Natural killer cell treated with Interleukin-12 subunit alpha and Interleukin-12 subunit beta and Interleukin-15 and Interleukin-18, amount 100 ng/mL, for 72 hours (primary cell): ENCODE measurements around the gene PPP1CA. TPM values are rescaled to one million over a fixed set of nuclear protein-coding genes. Genes with fewer than 3 reads are reported as not detected.

Experiments used
- ATAC-seq, 2 donors: fragments of 150-1000 bp; cut with Tn5 transposase in 1 of 2; sonication (Bioruptor Pico), chemical (Tn5 transposase) in 1 of 2; 2 replicates each; pipeline ENCODE4 v1.10.0; 2021
- DNase-seq: peaks from one replicate; pipeline ENCODE4 v3.0.0; 2022; ENCODE audit warnings: low spot score
- H3K27ac Mint-ChIP-seq, 2 donors: 1 replicate in 1 of 2; 2 replicates in 1 of 2; pipeline ENCODE4 v1.8.0; 2022; ENCODE audit warnings: mixed read lengths in 2 of 2, mild to moderate bottlenecking in 1 of 2, moderate library complexity in 1 of 2
- H3K27me3 Mint-ChIP-seq, 2 donors: 1 replicate in 1 of 2; 2 replicates in 1 of 2; pipeline ENCODE4 v1.8.0; 2022; ENCODE audit warnings: mixed read lengths in 2 of 2
- H3K36me3 Mint-ChIP-seq: one replicate; pipeline ENCODE4 v1.8.0; 2022; ENCODE audit warnings: mixed read lengths
- H3K4me1 Mint-ChIP-seq, 2 donors: 1 replicate in 1 of 2; 2 replicates in 1 of 2; pipeline ENCODE4 v1.8.0; 2022; ENCODE audit warnings: low read depth in 2 of 2, mixed read lengths in 2 of 2, mild to moderate bottlenecking in 1 of 2
- H3K4me3 Mint-ChIP-seq: one replicate; pipeline ENCODE4 v1.8.0; 2022; ENCODE audit warnings: mixed read lengths
- H3K9me3 Mint-ChIP-seq: 2 replicates; pipeline ENCODE4 v1.8.0; 2022; ENCODE audit warnings: mixed read lengths
- total RNA-seq, 2 donors: library from RNA; stranded (reverse); gene quantifications; one replicate each; pipeline ENCODE4 v1.2.3, GENCODE V29; 2022

Gene PPP1CA
- total RNA-seq, 2 donors from 2014 or later = 317 to 378 TPM

- Mint-ChIP-seq H3K9me3 (no peaks in the 10 kb centered on the region), H3K4me3 (peak overlapping the region; percentile 41), H3K27me3 (no peaks in the 10 kb centered on the region), H3K36me3 (peaks cover 4% of the 10 kb centered on the region), H3K27ac (peak overlapping the region; percentile 55 to 75), H3K4me1 (peaks cover 24 to 28% of the 10 kb centered on the region in 2 donors)
- DNase-seq (no peak), ATAC-seq (no peak)
These were observed 3.5 kb downstream of the PPP1CA start for GRCh38 chr11:67397986-67398660.

- Mint-ChIP-seq H3K4me3 (peak overlapping the region; percentile 41), H3K4me1 (peaks cover 26 to 31% of the 10 kb centered on the region in 2 donors), H3K36me3 (peaks cover 4% of the 10 kb centered on the region), H3K27me3 (no peaks in the 10 kb centered on the region), H3K27ac (peak overlapping the region; percentile 67 to 75), H3K9me3 (no peaks in the 10 kb centered on the region)
- DNase-seq (no peak), ATAC-seq (no peak)
These were observed 4.1 kb downstream of the PPP1CA start for GRCh38 chr11:67397536-67397935.

GRCh38 chr11:67396587-67397389 is 4.9 kb downstream of the PPP1CA start:
- Mint-ChIP-seq H3K4me1 (peaks cover 27 to 35% of the 10 kb centered on the region in 2 donors), H3K27me3 (no peaks in the 10 kb centered on the region), H3K4me3 (peak overlapping the region; percentile 62), H3K36me3 (peaks cover 4% of the 10 kb centered on the region), H3K27ac (peak overlapping the region; percentile 67 to 89), H3K9me3 (no peaks in the 10 kb centered on the region)
- ATAC-seq (no peak), DNase-seq (no peak)

GRCh38 chr11:67396259-67396581 is 5.4 kb downstream of the PPP1CA start:
- Mint-ChIP-seq H3K4me1 (peaks cover 27 to 37% of the 10 kb centered on the region in 2 donors), H3K9me3 (no peaks in the 10 kb centered on the region), H3K4me3 (no peak overlapping the region), H3K27ac (peak overlapping the region; percentile 67 to 89), H3K36me3 (peaks cover 4% of the 10 kb centered on the region), H3K27me3 (no peaks in the 10 kb centered on the region)
- DNase-seq = no peak
- ATAC-seq = no peak

DNA sequence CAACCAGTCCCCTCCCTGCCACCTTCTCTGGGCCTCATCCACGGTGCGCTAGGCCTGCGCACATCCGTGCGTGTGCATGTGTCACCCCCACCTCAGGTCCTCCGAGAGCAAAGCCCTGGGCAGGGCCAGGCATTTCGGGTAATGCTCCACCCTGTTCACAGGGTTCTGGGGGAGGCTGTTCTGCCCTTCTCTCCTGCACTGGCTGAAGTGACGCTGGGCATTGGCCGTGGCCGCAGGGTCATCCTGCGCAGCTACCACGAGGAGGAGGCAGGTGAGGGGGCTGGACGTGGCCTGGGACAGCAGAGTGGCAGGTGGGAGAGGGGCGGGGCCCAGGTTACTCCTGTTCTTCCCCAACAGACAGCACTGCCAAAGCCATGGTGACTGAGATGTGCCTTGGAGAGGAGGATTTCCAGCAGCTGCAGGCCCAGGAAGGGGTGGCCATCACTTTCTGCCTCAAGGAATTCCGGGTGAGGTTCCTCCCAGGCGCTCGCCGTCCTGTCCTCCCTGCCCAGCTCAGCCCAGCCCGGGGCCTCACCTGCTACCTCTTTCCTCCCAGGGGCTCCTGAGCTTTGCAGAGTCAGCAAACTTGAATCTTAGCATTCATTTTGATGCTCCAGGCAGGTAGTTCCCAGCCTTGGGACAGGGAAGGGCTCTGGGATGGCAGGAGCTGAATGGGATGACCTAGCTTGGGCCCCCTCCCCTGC is 6.0 kb downstream of the PPP1CA start:
- Mint-ChIP-seq H3K4me3 (no peak overlapping the region), H3K36me3 (peaks cover 4% of the 10 kb centered on the region), H3K27ac (peak overlapping the region; percentile 67 to 89), H3K4me1 (peaks cover 27 to 39% of the 10 kb centered on the region in 2 donors), H3K27me3 (no peaks in the 10 kb centered on the region), H3K9me3 (no peaks in the 10 kb centered on the region)
- DNase-seq (no peak), ATAC-seq (no peak)

- Mint-ChIP-seq H3K27me3 (no peaks in the 10 kb centered on the region), H3K4me3 (peak overlapping the region; percentile 85), H3K4me1 (peaks cover 32 to 39% of the 10 kb centered on the region in 2 donors), H3K36me3 (no peaks in the 10 kb centered on the region), H3K27ac (no peak overlapping the region), H3K9me3 (no peaks in the 10 kb centered on the region)
- ATAC-seq = no peak
- no peak for DNase-seq
These were observed 7.7 kb downstream of the PPP1CA start for GRCh38 chr11:67393990-67394389.

DNA sequence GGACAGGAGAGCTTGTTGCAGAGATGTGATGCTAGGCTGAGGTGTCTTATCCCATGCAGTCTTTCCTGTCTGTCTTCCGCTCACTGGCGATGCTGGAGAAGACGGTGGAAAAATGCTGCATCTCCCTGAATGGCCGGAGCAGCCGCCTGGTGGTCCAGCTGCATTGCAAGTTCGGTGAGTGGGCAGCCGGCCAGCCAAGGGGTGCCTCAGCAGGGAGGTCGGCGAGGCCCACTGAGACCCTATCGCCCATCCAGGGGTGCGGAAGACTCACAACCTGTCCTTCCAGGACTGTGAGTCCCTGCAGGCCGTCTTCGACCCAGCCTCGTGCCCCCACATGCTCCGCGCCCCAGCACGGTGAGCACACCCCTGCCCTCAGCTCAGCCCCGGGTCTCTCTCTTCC is 8.2 kb downstream of the PPP1CA start:
- Mint-ChIP-seq H3K4me1 (peaks cover 33 to 40% of the 10 kb centered on the region in 2 donors), H3K36me3 (no peaks in the 10 kb centered on the region), H3K4me3 (peak overlapping the region; percentile 85), H3K27ac (no peak overlapping the region), H3K27me3 (no peaks in the 10 kb centered on the region), H3K9me3 (no peaks in the 10 kb centered on the region)
- ATAC-seq (no peak), DNase-seq (no peak)

DNA sequence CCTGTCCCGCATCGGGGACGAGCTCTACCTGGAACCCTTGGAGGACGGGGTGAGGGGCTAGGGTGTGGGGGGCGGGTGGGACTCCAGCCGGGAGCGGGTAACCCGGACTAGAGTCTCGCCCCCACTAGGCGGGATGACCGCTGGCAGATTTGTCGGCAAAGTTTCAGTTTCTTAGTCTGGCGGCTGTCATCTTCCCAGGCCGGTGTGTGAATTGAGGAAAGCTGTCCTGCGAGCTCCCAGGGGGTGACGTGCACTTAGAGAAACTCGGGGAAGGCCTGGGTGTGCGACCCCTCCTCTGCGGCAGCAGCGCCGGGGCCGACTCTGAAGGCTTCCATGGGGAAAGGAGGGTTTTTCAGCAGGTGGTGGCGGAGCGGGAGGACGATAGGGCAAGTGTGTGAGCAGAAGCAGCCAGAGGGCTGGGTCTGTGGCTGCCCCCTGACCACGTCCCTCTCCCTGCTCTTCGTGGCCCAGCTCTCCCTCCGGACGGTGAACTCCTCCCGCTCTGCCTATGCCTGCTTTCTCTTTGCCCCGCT is 9.4 kb downstream of the PPP1CA start:
- H3K4me3 Mint-ChIP-seq = peak overlapping the region; percentile 85
- H3K27me3 Mint-ChIP-seq = no peaks in the 10 kb centered on the region
- ATAC-seq (no peak), DNase-seq (no peak)
- no peaks in the 10 kb centered on the region for H3K36me3 Mint-ChIP-seq
- no peaks in the 10 kb centered on the region for H3K9me3 Mint-ChIP-seq
- H3K4me1 Mint-ChIP-seq = peaks cover 27 to 37% of the 10 kb centered on the region in 2 donors
- peak overlapping the region; percentile 62 to 64 for H3K27ac Mint-ChIP-seq

DNA sequence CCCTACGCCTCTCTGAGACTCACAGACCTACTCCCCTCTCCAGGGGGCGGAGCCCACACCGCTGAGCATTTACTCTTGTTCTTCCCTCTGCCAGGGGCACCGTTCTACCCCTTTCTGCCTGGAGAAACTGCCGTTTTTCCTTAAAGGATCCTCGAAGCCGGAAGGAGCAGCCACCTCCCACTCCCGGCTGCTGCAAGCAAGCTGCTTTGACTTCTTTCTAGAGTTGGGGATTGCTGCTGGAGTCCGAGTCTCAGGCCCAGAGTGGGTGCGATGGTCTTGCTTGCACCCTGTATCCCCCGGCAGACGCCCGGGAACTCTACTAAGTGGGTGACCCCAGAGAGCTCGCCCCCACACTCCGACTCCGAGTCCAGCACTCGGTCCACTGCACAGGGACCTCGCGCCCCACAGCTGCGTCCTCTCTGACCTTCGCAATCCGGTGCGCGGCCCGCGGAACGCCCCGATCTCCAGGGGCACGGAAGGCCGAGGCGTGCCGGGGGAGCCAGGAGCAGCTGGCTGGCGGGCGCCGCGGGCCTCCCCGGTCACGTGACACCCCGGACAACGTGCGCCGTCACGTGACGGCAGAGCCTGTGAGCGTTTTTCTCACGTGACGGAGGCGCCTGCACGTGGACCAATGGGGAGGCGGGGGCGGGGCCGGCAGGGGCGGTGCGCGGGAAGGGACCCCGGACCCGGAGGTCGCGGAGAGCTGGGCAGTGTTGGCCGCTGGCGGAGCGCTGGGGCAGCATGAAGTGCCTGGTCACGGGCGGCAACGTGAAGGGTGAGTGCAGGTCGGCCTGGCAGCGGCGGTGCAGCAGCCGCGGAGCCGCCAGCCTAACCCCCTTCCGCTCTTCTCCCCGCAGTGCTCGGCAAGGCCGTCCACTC is 10.1 kb downstream of the PPP1CA start, which contains the start of gene RAD9A:
Gene RAD9A (plus strand): TSS at position 683 of the 879 bp plus-strand sequence. CDS start 59 bp downstream, at position 742.
- Mint-ChIP-seq H3K36me3 (no peaks in the 10 kb centered on the region), H3K4me1 (peaks cover 23 to 32% of the 10 kb centered on the region in 2 donors), H3K27ac (peak within 1 kb of the TSS; percentile 62 to 72), H3K27me3 (no peaks in the 10 kb centered on the region), H3K4me3 (peak within 1 kb of the TSS; percentile 85), H3K9me3 (no peaks in the 10 kb centered on the region)
- ATAC-seq = peak; percentile 89 to 91
- DNase-seq = peak; percentile 95

GRCh38 chr11:67390947-67391303 is 10.7 kb downstream of the PPP1CA start:
- H3K4me1 Mint-ChIP-seq = peaks cover 23 to 29% of the 10 kb centered on the region in 2 donors
- no peak for ATAC-seq
- no peaks in the 10 kb centered on the region for H3K9me3 Mint-ChIP-seq
- no peak for DNase-seq
- H3K27me3 Mint-ChIP-seq = no peaks in the 10 kb centered on the region
- H3K36me3 Mint-ChIP-seq = no peaks in the 10 kb centered on the region
- H3K27ac Mint-ChIP-seq = peak overlapping the region; percentile 62 to 72
- peak overlapping the region; percentile 85 for H3K4me3 Mint-ChIP-seq

GRCh38 chr11:67389477-67389876 is 12.2 kb downstream of the PPP1CA start:
- H3K27ac Mint-ChIP-seq = peak overlapping the region; percentile 47 to 58
- no peaks in the 10 kb centered on the region for H3K36me3 Mint-ChIP-seq
- peaks cover 0 to 6% of the 10 kb centered on the region in 2 donors for H3K27me3 Mint-ChIP-seq
- DNase-seq (no peak), ATAC-seq (no peak)
- H3K4me1 Mint-ChIP-seq = peaks cover 23 to 29% of the 10 kb centered on the region in 2 donors
- H3K4me3 Mint-ChIP-seq = peak overlapping the region; percentile 76
- H3K9me3 Mint-ChIP-seq = no peaks in the 10 kb centered on the region

- no peaks in the 10 kb centered on the region for H3K9me3 Mint-ChIP-seq
- peaks cover 0 to 6% of the 10 kb centered on the region in 2 donors for H3K27me3 Mint-ChIP-seq
- ATAC-seq = no peak
- H3K4me1 Mint-ChIP-seq = peaks cover 14 to 22% of the 10 kb centered on the region in 2 donors
- no peak overlapping the region for H3K4me3 Mint-ChIP-seq
- DNase-seq = no peak
- no peaks in the 10 kb centered on the region for H3K36me3 Mint-ChIP-seq
- H3K27ac Mint-ChIP-seq = no peak overlapping the region
These were observed 14.1 kb downstream of the PPP1CA start for GRCh38 chr11:67387518-67387917.

DNA sequence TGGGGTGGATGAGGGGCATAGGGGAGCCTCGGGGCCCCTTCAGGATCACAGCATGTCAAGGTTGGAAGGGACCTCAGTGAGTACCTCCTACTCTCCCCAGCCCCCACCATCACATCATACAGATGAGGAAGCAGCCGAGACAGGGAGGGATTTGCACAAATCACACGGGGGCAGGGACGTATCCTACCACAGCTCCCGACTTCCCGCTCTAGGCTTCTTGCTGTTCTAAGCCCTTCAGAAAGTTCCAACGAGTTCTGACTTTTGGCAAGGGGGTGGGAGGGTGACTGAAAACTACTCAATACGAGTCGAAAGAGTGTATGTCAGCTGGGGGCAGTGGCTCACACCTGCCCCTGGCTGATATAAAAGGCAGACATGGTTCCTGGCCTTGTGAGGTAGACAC is 14.6 kb downstream of the PPP1CA start:
- no peak for ATAC-seq
- no peak overlapping the region for H3K4me3 Mint-ChIP-seq
- no peak overlapping the region for H3K27ac Mint-ChIP-seq
- no peaks in the 10 kb centered on the region for H3K9me3 Mint-ChIP-seq
- H3K36me3 Mint-ChIP-seq = no peaks in the 10 kb centered on the region
- peaks cover 0 to 6% of the 10 kb centered on the region in 2 donors for H3K27me3 Mint-ChIP-seq
- H3K4me1 Mint-ChIP-seq = peaks cover 17 to 22% of the 10 kb centered on the region in 2 donors
- no peak for DNase-seq
